WTC11 (cell line): ENCODE measurements around the gene KCNIP1. TPM values are rescaled to one million over a fixed set of nuclear protein-coding genes. Genes with fewer than 3 reads are reported as not detected.

Experiments
- ATAC-seq: fragments of 200-7000 bp; cut with Tn5 transposase; 2 replicates; pipeline ENCODE4 v1.10.0; 2021; ENCODE audit warnings: mild to moderate bottlenecking, moderate library complexity
- CTCF ChIA-PET: fragments of 300-600 bp; sonication (Branson Sonifier 250); formaldehyde crosslinking; loops from one replicate; lab custom pipeline; 2021; ENCODE audit warnings: antibody characterized with exemption; lab: Charles Lee
- POLR2A ChIA-PET: fragments of 350-600 bp; sonication (Branson Sonifier 250); formaldehyde crosslinking; loops from one replicate; lab custom pipeline; 2021; ENCODE audit warnings: antibody characterized with exemption; lab: Charles Lee
- DNase-seq: peaks from one replicate; pipeline ENCODE4 v3.0.0; 2021; ENCODE audit warnings: low spot score
- H3K27ac Mint-ChIP-seq: 2 replicates; pipeline ENCODE4 v1.8.0; 2021; ENCODE audit warnings: mixed read lengths
- H3K27me3 Mint-ChIP-seq: 2 replicates; pipeline ENCODE4 v1.8.0; 2021; ENCODE audit warnings: low read depth, mild to moderate bottlenecking, moderate library complexity, mixed read lengths
- H3K36me3 Mint-ChIP-seq: 2 replicates; pipeline ENCODE4 v1.8.0; 2021; ENCODE audit warnings: mixed read lengths
- H3K4me1 Mint-ChIP-seq: 2 replicates; pipeline ENCODE4 v1.8.0; 2022; ENCODE audit warnings: mixed read lengths
- H3K4me3 Mint-ChIP-seq: 2 replicates; pipeline ENCODE4 v1.8.0; 2021; ENCODE audit warnings: mild to moderate bottlenecking, moderate library complexity, mixed read lengths
- H3K9me3 Mint-ChIP-seq: 2 replicates; pipeline ENCODE4 v1.8.0; 2021; ENCODE audit warnings: mixed read lengths
- ATF1 ChIP-seq: sonication (generic); formaldehyde crosslinking; IDR thresholded peaks from 2 replicates; pipeline ENCODE4 v1.8.1; 2023; ENCODE audit warnings: mild to moderate bottlenecking, moderate library complexity, missing genetic modification reagents
- CBFB ChIP-seq: sonication (generic); formaldehyde crosslinking; IDR thresholded peaks from 2 replicates; pipeline ENCODE4 v1.8.1; 2022; ENCODE audit warnings: mild to moderate bottlenecking, low read depth, missing genetic modification reagents
- GTF2I ChIP-seq: fragments of 250-450 bp; sonication (Bioruptor Pico); conservative IDR thresholded peaks from 2 replicates; pipeline ENCODE4 v1.4.0; 2021; ENCODE audit warnings: mild to moderate bottlenecking
- HMGA2 ChIP-seq: fragments of 250-450 bp; sonication (Bioruptor Pico); IDR thresholded peaks from 2 replicates; pipeline ENCODE4 v1.4.0; 2021; ENCODE audit warnings: mild to moderate bottlenecking, moderate library complexity
- KAT7 ChIP-seq: sonication (generic); formaldehyde crosslinking; IDR thresholded peaks from 2 replicates; pipeline ENCODE4 v1.8.1; 2023; ENCODE audit warnings: missing genetic modification reagents, mild to moderate bottlenecking, borderline replicate concordance
- SOX15 ChIP-seq: fragments of 250-450 bp; sonication (Bioruptor Pico); IDR thresholded peaks from 2 replicates; pipeline ENCODE4 v1.9.0; 2021; ENCODE audit warnings: mild to moderate bottlenecking
- SP1 ChIP-seq: sonication (generic); formaldehyde crosslinking; conservative IDR thresholded peaks from 2 replicates; pipeline ENCODE4 v1.8.1; 2022; ENCODE audit warnings: missing genetic modification reagents
- TCF7 ChIP-seq: sonication (generic); formaldehyde crosslinking; IDR thresholded peaks from 2 replicates; pipeline ENCODE4 v1.8.0; 2022; ENCODE audit warnings: mild to moderate bottlenecking, low read depth, missing genetic modification reagents, moderate library complexity
- TEAD1 ChIP-seq: sonication (generic); formaldehyde crosslinking; IDR thresholded peaks from 2 replicates; pipeline ENCODE4 v1.8.0; 2022; ENCODE audit warnings: mild to moderate bottlenecking, missing genetic modification reagents
- ZNF396 ChIP-seq: fragments of 250-450 bp; sonication (Bioruptor Pico); IDR thresholded peaks from 2 replicates; pipeline ENCODE4 v1.8.0; 2021; ENCODE audit warnings: mild to moderate bottlenecking, moderate library complexity, borderline replicate concordance
- total RNA-seq: library from RNA; stranded (reverse); gene quantifications from 3 replicates; pipeline ENCODE4 v1.2.3, GENCODE V29; 2021
- TF ChIP-seq, protein P1 (sequence below): sonication (generic); formaldehyde crosslinking; IDR thresholded peaks from 2 replicates; pipeline ENCODE4 v1.8.1; 2023; ENCODE audit warnings: mild to moderate bottlenecking, missing genetic modification reagents, moderate library complexity
- TF ChIP-seq, protein P2 (sequence below): sonication (generic); formaldehyde crosslinking; conservative IDR thresholded peaks from 2 replicates; pipeline ENCODE4 v1.8.1; 2023; ENCODE audit warnings: mild to moderate bottlenecking, low read depth, missing genetic modification reagents, moderate library complexity
- TF ChIP-seq, protein P3 (sequence below): fragments of 250-450 bp; sonication (Bioruptor Pico); IDR thresholded peaks from 2 replicates; pipeline ENCODE4 v1.9.0; 2021; ENCODE audit warnings: mild to moderate bottlenecking
- TF ChIP-seq, protein P4 (sequence below): fragments of 200-600 bp; IDR thresholded peaks from 2 replicates; pipeline ENCODE4 v1.8.0; 2022; ENCODE audit warnings: antibody characterized with exemption
- TF ChIP-seq, protein P5 (sequence below): sonication (generic); formaldehyde crosslinking; IDR thresholded peaks from 2 replicates; pipeline ENCODE4 v1.8.1; 2023; ENCODE audit warnings: mild to moderate bottlenecking, missing genetic modification reagents
- TF ChIP-seq, protein P6 (sequence below): sonication (generic); formaldehyde crosslinking; IDR thresholded peaks from 2 replicates; pipeline ENCODE4 v1.8.1; 2022; ENCODE audit warnings: mild to moderate bottlenecking, moderate library complexity, missing genetic modification reagents
- TF ChIP-seq, protein P7 (sequence below): sonication (generic); formaldehyde crosslinking; IDR thresholded peaks from 2 replicates; pipeline ENCODE4 v1.8.0; 2023; ENCODE audit warnings: mild to moderate bottlenecking, missing genetic modification reagents
- TF ChIP-seq, protein P8 (sequence below): sonication (generic); formaldehyde crosslinking; IDR thresholded peaks from 2 replicates; pipeline ENCODE4 v1.8.0; 2022; ENCODE audit warnings: mild to moderate bottlenecking, missing genetic modification reagents

KCNIP1 gene
- total RNA-seq, 1 experiment from 2014 or later = 0.59 TPM

DNA sequence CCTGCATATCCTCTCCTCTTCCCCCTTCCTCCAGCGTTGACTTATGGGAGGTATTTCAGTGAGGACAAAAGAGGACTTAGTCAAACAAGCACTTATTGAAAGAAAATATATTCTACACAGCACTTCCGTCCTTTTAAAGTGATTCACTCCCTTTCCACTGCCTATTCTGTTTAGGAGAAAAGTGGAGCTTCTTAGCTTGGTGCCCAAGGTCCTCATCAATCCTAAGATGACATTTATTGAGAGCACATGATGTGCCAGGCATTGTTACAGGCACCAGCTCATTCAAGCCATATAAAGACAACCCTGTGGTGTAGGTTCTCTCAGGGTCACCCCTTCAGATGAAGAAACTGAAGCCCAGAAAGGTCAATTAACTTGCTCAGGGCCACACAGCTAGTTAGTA lies 95.9 kb downstream of the KCNIP1 start:
- no peak for ATAC-seq
- Mint-ChIP-seq H3K36me3 (no peaks in the 10 kb centered on the region), H3K9me3 (no peaks in the 10 kb centered on the region), H3K27ac (no peak overlapping the region), H3K27me3 (no peaks in the 10 kb centered on the region), H3K4me1 (peaks cover 3% of the 10 kb centered on the region; the same call in 1 of the 2 replicates), H3K4me3 (no peak overlapping the region)
- TF ChIP-seq, protein P1, sequence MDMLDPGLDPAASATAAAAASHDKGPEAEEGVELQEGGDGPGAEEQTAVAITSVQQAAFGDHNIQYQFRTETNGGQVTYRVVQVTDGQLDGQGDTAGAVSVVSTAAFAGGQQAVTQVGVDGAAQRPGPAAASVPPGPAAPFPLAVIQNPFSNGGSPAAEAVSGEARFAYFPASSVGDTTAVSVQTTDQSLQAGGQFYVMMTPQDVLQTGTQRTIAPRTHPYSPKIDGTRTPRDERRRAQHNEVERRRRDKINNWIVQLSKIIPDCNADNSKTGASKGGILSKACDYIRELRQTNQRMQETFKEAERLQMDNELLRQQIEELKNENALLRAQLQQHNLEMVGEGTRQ (CRISPR knock-in tag) = no peak
- no peak for TF ChIP-seq GTF2I (CRISPR knock-in tag)
- TF ChIP-seq, protein P2, sequence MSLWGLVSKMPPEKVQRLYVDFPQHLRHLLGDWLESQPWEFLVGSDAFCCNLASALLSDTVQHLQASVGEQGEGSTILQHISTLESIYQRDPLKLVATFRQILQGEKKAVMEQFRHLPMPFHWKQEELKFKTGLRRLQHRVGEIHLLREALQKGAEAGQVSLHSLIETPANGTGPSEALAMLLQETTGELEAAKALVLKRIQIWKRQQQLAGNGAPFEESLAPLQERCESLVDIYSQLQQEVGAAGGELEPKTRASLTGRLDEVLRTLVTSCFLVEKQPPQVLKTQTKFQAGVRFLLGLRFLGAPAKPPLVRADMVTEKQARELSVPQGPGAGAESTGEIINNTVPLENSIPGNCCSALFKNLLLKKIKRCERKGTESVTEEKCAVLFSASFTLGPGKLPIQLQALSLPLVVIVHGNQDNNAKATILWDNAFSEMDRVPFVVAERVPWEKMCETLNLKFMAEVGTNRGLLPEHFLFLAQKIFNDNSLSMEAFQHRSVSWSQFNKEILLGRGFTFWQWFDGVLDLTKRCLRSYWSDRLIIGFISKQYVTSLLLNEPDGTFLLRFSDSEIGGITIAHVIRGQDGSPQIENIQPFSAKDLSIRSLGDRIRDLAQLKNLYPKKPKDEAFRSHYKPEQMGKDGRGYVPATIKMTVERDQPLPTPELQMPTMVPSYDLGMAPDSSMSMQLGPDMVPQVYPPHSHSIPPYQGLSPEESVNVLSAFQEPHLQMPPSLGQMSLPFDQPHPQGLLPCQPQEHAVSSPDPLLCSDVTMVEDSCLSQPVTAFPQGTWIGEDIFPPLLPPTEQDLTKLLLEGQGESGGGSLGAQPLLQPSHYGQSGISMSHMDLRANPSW (CRISPR knock-in tag) = no peak
- TF ChIP-seq SOX15 = no peak
- no peak for TF ChIP-seq ZNF396 (CRISPR knock-in tag)
- TF ChIP-seq, protein P3, sequence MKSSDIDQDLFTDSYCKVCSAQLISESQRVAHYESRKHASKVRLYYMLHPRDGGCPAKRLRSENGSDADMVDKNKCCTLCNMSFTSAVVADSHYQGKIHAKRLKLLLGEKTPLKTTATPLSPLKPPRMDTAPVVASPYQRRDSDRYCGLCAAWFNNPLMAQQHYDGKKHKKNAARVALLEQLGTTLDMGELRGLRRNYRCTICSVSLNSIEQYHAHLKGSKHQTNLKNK (CRISPR knock-in tag) = no peak
- no peak for TF ChIP-seq HMGA2
- TF ChIP-seq, protein P4, sequence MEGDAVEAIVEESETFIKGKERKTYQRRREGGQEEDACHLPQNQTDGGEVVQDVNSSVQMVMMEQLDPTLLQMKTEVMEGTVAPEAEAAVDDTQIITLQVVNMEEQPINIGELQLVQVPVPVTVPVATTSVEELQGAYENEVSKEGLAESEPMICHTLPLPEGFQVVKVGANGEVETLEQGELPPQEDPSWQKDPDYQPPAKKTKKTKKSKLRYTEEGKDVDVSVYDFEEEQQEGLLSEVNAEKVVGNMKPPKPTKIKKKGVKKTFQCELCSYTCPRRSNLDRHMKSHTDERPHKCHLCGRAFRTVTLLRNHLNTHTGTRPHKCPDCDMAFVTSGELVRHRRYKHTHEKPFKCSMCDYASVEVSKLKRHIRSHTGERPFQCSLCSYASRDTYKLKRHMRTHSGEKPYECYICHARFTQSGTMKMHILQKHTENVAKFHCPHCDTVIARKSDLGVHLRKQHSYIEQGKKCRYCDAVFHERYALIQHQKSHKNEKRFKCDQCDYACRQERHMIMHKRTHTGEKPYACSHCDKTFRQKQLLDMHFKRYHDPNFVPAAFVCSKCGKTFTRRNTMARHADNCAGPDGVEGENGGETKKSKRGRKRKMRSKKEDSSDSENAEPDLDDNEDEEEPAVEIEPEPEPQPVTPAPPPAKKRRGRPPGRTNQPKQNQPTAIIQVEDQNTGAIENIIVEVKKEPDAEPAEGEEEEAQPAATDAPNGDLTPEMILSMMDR = no peak
- TF ChIP-seq, protein P5, sequence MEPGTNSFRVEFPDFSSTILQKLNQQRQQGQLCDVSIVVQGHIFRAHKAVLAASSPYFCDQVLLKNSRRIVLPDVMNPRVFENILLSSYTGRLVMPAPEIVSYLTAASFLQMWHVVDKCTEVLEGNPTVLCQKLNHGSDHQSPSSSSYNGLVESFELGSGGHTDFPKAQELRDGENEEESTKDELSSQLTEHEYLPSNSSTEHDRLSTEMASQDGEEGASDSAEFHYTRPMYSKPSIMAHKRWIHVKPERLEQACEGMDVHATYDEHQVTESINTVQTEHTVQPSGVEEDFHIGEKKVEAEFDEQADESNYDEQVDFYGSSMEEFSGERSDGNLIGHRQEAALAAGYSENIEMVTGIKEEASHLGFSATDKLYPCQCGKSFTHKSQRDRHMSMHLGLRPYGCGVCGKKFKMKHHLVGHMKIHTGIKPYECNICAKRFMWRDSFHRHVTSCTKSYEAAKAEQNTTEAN (CRISPR knock-in tag) = no peak
- TF ChIP-seq TCF7 = no peak
- TF ChIP-seq, protein P6, sequence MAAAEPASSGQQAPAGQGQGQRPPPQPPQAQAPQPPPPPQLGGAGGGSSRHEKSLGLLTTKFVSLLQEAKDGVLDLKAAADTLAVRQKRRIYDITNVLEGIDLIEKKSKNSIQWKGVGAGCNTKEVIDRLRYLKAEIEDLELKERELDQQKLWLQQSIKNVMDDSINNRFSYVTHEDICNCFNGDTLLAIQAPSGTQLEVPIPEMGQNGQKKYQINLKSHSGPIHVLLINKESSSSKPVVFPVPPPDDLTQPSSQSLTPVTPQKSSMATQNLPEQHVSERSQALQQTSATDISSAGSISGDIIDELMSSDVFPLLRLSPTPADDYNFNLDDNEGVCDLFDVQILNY (CRISPR knock-in tag) = no peak
- TF ChIP-seq CBFB = no peak
- TF ChIP-seq KAT7 (CRISPR knock-in tag) = no peak
- POLR2A ChIA-PET = no interaction called here
- CTCF ChIA-PET = interaction anchor here (3.0 kb wide), 1 partner anchor 25 kb away, joined by 13 read pairs; no protein-coding TSS in a partner anchor
- DNase-seq = no peak

DNA sequence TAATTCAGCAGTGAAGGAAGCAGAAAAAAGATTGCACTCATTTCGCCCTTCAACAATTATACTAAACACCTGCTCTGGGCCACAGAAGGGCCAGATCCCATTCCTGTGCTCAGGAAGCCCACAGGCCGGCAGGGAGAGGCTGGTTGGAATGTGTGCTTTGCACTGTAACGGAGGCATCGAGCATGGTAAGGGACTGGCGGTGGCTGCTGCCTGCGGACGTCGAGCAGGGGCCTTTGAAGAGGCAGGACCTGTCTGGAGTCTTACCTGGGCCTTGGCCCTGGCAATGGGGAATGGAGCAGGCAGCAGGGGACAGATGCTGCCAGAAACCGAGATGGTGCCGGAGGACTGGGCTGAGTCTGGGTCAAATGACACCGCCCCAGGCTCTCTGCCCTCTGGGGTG lies 97.8 kb downstream of the KCNIP1 start:
- CTCF ChIA-PET = interaction anchor here (1.0 to 1.9 kb wide), 4 partner anchors 21 to 32 kb away, joined by 4 to 7 read pairs (median 6); no protein-coding TSS in a partner anchor
- Mint-ChIP-seq H3K27ac (no peak overlapping the region), H3K9me3 (no peaks in the 10 kb centered on the region), H3K4me3 (no peak overlapping the region), H3K36me3 (no peaks in the 10 kb centered on the region), H3K4me1 (peaks cover 3% of the 10 kb centered on the region; the same call in 1 of the 2 replicates), H3K27me3 (peaks cover 1% of the 10 kb centered on the region; the same call in 1 of the 2 replicates)
- ATAC-seq (no peak), DNase-seq (no peak)
- TF ChIP-seq, protein P7, sequence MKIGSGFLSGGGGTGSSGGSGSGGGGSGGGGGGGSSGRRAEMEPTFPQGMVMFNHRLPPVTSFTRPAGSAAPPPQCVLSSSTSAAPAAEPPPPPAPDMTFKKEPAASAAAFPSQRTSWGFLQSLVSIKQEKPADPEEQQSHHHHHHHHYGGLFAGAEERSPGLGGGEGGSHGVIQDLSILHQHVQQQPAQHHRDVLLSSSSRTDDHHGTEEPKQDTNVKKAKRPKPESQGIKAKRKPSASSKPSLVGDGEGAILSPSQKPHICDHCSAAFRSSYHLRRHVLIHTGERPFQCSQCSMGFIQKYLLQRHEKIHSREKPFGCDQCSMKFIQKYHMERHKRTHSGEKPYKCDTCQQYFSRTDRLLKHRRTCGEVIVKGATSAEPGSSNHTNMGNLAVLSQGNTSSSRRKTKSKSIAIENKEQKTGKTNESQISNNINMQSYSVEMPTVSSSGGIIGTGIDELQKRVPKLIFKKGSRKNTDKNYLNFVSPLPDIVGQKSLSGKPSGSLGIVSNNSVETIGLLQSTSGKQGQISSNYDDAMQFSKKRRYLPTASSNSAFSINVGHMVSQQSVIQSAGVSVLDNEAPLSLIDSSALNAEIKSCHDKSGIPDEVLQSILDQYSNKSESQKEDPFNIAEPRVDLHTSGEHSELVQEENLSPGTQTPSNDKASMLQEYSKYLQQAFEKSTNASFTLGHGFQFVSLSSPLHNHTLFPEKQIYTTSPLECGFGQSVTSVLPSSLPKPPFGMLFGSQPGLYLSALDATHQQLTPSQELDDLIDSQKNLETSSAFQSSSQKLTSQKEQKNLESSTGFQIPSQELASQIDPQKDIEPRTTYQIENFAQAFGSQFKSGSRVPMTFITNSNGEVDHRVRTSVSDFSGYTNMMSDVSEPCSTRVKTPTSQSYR (CRISPR knock-in tag) = no peak
- TF ChIP-seq TEAD1 = no peak
- no peak for TF ChIP-seq SP1 (CRISPR knock-in tag)
- no peak for TF ChIP-seq GTF2I (CRISPR knock-in tag)
- no peak for TF ChIP-seq ATF1 (CRISPR knock-in tag)
- TF ChIP-seq, protein P8, sequence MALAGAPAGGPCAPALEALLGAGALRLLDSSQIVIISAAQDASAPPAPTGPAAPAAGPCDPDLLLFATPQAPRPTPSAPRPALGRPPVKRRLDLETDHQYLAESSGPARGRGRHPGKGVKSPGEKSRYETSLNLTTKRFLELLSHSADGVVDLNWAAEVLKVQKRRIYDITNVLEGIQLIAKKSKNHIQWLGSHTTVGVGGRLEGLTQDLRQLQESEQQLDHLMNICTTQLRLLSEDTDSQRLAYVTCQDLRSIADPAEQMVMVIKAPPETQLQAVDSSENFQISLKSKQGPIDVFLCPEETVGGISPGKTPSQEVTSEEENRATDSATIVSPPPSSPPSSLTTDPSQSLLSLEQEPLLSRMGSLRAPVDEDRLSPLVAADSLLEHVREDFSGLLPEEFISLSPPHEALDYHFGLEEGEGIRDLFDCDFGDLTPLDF = no peak
- POLR2A ChIA-PET = no interaction called here
